ENCODE data around the gene ENTPD6.

ENTPD6 gene

DNA sequence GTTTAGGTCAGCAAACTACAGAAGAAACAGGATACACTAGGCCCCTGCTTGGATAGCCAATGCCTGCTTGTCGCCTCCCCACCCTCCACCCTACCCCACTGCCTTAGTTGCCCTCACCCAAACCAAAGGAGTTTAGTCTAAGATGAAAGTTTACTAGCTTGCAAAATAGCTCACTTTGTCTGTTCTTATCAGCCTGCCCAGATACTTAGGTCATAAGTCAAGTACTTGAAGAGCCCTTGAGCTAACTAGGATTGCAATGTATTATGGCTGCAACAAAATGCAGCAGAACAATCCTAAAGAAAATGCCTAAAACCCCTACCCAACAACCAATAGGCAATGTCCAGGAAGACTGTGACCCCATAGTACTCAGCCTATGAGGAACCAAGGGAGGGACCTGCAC, 7.3 kb upstream of the ENTPD6 start:
- no peak for DNase-seq (ENCODE audit: low spot score)

DNA sequence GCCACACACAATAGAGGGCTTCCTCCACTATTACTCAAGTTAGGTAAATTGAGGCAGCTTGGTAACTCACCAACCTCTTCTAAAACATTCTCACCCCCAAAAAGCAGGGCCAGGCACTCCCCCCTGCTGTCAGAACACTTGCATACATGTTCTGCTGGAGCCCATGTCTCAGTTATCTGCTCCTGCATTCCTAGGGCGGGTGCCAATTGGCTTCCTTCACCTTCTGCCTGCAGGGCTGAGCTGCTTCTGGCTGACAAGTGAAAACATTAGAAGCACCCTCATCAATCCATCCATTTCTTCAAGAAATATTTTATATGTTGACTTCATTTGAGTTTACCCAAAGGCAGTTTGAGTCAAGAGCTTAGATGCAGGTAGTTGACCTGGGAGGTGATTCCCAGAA, 4.5 kb upstream of the ENTPD6 start:
- DNase-seq (ENCODE audit: low spot score), result no peak

DNA sequence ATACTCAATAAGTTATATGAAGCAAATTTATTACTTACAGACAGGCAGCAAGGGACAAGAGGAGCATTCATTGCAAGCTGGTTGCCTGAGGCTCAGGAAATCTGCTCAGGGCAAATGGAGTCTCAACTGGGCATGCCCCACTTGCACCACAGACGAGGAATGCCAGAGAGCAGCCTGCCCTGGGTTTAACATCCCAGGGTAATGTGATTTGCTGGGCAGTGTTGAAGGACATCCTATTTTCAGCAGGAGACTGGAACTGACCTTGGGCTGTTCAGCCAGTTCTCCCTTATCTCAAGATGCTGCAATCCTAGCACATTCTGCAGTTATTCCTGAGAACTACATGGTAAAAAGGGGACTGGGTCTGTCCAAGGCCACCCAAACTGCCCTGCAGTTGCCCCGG, 3.8 kb upstream of the ENTPD6 start:
- DNase-seq (ENCODE audit: low spot score), result no peak

DNA sequence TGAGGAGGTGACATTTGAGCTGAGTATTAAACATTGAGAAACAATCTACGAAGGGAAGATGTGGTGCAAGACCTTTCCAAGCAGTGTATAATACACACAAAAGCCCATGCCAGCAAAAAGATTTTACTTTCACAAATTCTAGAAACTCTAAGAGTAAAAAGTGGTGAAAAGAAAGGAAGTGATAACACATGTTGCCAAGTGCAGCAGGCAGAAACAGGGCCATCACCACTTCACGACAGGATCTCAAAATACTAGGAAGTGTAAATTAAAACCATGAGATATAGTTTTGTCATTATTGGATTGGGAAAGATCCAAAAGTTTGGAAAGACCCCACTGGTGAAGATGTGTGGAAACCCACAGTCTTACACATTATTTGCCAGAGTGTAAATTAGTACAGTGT, 1.7 kb upstream of the ENTPD6 start:
- DNase-seq (ENCODE audit: low spot score), result no peak

DNA sequence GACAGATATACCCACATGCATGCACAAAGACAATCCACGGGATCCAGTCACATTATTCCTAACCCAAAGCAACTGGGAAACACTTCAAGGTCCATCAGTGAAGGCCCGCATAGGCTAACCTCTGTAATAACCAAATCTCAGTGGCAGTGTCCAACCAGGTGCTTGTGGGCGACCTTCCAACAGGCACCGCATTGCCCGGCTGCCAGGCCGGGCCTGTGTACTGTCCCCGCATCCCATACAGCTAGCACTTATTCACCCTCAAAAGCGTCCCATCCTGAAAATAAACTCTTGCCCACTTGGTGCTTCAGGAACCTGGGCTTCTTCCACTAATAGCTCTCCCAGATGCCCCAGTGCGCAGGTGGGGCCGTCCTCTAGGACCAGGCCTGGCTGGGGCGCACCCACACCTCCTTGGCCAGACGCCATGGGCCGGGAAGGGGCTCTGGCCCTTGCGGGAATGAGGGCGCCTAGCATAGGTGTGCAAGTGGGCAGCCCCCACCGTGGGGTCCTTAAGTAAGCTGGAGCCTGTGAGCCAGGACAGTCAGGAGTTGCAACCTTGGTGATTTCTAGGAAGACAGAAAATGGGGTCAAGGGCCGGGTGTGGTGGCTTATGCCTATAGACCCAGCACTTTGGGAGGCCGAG, 1.1 kb upstream of the ENTPD6 start:
- no peak for DNase-seq (ENCODE audit: low spot score)

DNA sequence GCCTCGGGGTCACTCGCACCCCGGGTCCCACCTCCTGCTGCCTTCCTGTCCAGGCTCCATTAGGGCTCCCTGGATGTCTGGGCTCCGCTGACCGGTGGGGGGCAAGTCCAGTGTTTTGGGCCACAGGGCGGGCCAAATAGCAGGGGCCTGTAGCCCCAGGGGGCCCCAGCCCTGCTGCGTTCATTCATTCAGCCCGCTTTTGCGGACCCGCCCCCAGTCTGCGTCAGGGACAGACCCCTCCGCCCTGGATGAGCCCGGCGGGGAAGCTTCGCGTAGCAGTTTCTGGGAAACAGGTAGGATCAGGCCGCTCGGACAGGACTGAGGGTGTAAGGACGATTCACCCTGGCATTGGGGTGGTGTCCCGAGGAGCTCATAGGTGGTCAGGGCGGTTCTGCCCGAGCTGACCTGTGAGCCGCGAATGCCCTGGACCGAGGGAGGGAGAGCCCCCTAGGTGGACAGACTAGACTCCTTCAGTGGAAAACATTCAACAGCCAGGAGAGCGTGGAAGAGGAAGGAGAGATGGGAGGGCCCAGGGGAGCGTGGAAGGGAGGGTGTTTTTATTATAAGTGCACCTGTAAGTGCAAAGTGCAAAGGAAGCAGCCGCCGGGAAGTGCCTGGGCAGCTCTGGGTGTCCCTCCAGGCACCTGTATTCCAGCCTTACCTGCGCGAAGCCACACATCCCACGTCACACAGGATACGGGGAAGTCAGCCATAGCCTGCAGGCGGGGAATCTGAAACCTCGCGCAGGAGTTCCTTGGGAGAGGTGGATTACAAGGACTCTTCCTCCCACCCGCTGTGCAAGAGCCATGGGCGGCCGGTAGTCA, 662 bp downstream of the ENTPD6 start:
- no peak for DNase-seq (ENCODE audit: low spot score)

DNA sequence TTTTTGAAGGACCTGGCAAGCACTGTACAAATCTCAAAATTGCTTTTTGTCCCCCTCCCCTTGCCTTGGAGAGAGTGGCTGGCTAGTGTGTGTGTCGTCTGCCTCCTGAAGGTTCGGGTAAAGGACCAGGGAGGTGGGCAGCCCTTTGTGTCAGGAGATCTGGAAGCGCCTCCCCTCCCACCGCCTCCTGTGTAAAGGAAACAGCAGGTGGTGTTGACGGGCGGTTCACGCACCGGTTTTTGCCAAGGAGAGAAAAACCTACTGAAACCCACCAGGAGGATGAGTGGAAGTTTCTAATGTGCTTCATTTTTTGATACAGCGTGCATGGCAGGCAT, 1.2 kb downstream of the ENTPD6 start:
- DNase-seq (ENCODE audit: low spot score), result no peak

DNA sequence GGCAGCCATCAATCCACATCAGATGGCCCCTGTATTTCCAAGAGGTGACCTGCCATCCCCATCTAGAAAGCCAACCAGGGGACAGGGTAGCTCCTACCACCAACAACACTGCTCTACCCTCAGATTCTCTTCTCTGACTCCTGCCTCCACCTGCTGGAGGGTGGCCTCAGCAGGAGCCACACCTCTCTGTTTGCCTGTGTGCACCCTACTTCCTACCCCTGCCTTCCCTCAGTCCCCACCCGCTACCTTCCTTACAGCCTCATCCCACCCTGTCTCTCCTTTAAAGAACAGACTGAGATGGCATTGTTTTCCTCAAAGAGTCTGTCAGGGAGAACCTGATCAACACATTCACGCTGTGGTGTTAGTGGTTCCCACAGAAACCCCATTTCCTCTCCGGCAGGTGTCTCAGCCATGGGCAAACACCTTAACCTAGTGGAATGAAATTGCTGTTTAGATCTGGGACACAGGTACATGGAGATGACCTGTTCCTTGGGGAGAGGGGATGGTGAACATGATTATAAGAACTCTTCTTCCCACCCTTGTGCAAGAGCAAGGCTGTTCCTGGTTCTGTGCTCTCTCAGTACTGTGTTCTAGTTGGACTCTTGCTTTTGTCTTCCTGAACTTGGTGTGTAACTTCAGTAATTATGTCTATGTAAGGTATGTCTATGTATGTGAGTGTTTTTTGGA, 1.8 kb downstream of the ENTPD6 start:
- DNase-seq (ENCODE audit: low spot score), result no peak

DNA sequence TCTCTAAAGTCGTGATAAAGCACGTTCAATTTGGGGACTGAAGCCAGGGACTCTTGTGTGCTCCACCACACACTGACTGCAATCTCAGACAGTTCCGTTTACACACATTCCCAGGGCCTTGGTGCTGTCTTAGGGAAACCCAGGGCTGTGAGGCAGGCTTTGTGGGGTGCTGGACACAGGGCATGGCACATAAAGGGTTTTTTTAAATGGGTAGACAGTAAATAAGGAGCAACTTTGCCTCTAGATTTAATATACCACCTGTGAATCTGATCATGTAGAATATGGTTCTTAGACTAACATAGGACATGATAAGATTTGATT, 2.3 kb downstream of the ENTPD6 start:
- DNase-seq (ENCODE audit: low spot score), result no peak

DNA sequence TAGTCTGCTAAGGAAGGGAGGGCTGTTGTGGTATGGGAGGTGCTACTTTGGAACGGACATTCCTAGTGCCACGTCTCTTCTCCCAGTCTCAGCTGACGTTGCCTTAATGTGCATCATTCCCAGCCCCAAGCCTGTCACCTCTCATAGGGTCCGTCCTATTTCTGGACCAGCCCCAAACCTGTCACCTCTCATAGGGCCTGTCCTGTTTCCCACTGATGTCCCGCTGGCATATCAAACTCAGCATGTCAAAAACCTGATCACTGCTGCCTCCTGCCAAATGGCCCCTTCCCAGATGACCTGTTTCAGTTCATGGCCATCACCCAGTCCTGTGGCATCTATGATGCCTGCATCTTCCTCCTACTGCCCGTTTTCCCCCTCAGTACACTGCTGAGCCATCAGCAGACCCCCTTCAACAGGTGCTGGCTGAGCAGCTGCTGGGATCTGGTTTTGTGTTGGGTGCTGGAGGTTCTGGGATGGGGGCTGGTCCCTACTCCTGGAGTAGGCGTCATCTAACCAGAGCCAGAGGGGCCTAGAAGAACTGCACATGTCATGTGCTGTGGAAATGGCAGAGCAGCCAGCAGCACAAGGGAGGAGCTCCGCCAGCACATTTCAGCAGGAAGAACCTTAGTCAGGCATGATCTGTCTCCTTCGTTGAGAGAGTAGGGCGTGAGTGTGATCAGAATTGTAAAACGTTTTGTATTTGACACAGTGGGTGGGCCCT, 3.3 kb downstream of the ENTPD6 start:
- no peak for DNase-seq (ENCODE audit: low spot score)

DNA sequence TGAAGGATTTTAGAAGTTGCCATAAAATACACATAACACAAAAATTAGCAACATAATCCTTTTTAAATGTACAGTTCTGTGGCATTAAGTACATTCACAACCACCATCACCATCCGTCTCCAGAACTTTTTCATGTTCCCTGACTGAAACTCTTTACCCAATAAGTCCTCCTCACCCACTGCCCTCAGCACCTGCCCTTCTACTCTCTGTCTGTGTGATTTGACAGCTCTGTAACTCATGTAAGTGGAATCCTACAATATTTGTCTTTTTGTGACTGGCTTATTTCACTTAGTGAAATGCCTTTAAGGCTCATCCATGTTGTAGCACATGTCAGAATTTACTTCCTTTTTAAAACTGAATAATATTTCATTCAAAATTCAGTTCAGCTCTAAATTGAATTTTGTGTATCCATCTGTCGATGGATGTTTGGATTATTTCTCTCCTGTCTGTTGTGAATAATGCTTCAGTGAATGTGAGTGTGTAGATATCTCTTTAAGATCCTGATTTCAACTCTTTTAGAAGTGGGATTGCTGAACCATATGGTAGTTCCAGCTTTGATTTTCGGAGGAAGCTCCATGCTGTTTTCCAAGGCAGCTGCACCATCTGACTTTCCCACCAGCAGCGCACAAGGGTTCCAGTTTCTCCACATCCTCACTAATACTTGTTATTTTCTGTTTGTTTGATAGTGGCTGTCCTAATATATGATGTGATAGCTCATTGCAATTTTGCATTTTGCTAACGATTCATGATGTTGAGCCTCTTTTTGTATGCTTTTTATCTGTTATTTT, 4.2 kb downstream of the ENTPD6 start:
- no peak for DNase-seq (ENCODE audit: low spot score)

DNA sequence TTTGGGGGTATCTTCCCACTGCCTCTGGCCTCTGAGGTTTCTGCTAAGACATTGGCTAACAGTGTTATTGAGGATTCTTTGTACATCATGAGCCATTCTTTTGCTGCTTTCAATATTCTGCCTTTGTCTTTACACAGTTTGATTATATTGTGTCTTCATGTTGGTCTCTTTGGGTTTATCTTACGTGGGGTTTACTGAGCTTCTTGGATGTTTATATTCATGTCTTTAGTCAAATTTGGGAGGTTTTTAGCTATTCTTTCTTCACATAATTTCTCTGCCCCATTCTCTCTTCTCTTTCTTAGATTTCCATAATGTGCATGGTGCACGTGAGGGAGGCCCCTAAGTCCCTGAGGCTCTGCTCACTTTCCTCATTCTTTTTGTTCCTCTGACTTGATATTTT, 7.6 kb downstream of the ENTPD6 start:
- no peak for DNase-seq (ENCODE audit: low spot score)

DNA sequence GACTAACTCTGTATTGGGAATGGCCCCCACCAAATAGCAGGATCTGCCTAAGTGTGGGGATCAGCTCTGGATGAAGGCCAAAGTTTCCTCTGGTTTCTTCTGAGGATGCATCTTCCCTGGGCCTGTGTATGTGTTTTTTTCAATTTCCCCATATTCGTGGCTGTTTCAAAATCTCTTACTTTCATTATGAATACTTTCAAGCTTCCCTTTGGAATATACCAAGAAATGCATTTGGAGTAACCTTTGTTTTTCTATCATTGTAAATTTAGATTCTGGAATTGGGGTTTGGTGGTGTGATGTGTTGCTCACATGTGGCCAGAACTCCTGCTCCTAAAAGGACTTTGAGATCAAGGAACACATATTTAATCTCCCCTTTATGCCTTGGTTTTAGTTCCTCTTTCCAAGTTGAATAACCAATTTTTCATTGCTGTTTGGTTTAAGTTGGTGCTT, 8.4 kb downstream of the ENTPD6 start:
- DNase-seq (ENCODE audit: low spot score), result peak; percentile 36

DNA sequence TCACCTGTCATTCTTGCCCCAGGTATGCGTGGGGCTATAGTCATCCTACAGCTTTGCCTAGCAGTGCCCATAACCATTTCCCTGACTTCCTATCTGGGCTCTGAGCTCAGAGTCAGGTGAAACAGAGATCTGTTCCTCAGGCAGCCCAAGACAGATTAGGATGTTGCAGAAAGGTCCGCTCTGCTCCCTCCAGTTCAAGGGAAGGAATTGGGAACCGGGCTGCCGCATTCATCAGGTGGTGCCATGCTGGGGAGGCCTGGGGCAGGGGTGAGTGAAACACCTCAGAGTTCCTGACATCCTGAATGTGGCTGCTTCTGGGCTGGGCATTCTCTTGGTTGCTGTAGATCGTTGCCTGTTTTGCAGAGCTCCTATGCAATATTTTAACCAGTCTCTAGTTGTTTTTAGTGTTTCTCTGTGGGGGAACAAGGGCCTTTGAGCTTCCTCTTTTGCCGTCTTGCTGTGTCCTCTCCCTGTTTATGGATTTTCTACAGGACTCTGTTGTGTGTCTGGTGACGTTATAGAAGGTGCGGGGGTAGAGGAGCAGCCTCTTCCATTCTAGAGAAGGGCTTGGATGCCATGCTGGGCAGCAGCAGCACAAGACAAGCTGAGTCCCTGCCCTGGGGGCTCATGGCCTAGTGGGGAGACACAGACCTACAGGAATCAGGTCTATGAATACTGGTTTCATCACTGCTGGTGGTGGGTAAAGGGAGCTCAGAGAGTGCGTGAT, 9.2 kb downstream of the ENTPD6 start:
- no peak for DNase-seq (ENCODE audit: low spot score)

DNA sequence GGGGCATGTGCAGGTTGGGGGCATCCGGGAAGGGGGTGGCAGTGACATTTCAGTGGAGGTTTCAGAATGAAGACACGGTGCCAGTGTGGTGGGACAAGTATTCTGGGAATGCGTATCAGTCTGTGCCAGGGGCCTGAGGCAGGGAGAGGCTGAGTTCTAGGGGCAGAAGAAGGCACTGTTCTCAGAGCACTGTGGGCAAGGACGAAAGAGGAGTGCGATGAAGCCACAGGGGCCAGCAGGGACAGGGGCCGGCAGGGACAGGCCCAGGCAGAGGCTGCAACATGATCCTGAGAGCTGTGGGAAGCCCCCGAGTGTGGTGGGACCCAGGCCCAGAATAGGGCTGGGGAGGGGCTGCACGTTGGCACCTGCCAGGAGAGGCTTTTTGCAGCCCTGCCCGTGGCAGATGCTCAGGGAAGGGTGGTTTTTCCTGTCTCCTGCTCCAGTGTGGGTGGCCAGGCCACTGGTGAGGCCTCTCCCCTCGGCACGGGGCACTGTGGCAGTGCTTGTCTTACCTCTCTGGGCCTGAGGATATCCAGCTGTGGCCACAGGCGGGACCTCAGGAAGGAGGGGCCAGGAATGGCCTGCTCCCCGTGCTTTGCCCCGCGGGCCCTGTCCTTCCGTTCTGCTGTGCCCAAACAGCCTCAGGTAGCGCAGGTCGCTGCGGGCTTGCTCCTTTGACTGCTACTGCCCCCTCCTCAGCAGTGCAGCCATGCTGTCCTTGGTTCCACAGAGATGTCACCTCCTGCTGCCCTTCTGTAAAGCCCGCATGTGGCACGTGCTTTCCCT, 10.0 kb downstream of the ENTPD6 start:
- DNase-seq (ENCODE audit: low spot score), result no peak

DNA sequence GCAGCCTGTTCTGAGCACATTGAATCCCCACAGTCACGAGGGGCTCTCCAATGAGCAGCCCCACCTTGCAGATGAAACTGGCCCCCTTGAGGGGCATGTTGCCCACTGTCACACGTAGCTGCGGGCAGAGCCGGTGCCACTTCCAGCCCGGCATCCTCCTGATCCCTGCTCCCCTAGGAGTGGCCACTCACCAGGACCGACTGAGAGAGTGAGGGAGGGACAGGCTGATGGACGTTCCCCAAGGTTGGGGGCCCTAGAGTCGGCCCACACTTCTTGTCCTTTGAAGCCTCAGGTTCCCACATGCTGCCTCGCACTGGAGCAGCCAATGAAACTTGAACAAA, 10.5 kb downstream of the ENTPD6 start:
- no peak for DNase-seq (ENCODE audit: low spot score)

DNA sequence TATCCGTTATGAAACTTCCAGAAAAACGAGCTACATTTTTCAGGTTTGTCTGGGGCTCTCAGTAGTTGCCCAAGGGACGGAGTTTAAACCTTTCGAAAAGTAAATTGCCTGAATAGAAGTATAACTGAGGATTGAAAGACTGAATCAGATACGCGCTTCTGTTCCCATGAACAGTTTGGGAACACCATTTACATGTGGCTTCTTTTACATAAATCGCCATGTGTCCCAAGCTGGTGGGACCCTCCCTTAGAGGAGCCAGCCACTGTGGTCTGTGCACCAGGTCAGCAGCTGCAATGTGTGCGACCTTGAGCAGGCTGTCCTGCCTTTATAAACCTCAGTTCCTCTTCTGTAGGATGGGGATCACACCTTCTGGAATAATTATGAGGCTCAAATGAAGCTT, 11.0 kb downstream of the ENTPD6 start:
- DNase-seq (ENCODE audit: low spot score), result no peak

DNA sequence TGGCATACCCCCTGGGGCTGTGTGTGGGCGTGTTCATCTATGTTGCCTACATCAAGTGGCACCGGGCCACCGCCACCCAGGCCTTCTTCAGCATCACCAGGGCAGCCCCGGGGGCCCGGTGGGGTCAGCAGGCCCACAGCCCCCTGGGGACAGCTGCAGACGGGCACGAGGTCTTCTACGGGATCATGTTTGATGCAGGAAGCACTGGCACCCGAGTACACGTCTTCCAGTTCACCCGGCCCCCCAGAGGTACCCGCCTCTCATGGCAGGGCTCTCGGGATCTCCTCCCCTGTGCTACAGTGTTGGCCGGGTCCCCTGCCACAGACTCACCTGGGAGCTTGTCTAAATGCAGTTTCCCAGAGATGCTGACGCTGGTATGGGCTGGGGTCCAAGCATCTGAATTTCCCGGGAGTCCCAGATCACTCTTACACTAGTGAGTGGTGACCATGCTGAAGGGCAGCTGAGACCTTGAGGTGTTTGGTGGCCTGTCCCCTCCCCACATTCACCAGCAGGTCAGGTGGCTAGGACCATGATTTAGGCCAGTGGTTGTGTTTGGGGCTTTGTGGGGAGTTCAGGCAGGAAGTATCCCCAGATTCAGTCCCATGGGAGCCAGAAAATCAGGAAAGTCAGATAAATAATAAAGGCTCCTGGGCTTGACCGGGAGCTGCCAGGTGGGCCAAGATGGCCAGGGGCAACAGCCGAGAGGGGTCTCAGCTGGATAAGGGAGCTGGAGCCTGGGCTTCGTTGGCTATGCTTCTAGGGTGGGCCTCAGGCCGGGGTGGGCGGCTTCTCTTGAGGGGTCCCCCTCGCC, 11.8 kb downstream of the ENTPD6 start:
- no peak for DNase-seq (ENCODE audit: low spot score)

DNA sequence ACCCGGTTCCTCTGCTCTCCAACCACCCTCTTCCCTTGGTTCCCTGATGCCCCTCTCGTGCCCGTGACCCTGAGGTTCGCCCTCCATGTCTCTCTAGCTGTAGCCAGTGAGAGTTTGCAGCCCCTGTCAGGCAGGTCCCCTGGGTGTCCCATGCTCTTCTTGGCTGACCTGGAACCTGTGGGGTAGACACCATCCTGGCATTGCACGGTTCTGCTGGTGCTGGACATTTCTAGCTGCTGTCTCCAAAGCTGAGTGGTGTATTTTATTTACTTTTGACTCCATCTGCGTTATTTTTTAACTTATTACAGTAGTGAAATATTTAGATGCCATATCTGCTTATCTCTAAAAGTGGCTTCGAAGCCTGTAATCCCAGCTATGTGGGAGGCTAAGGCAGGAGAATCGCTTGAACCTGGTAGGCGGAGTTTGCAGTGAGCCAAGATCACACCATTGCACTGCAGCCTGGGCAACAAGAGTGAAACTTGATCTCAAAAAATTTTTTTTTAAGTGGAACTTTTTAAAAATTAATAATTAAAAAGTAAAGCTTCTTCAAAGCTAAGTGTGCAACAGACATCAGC, 12.5 kb downstream of the ENTPD6 start:
- no peak for DNase-seq (ENCODE audit: low spot score)

Data from pons (tissue), 1 donor.